GM23338 (cell line): Measurements from ENCODE around the gene INPP4B. TPM values are rescaled to one million over a fixed set of nuclear protein-coding genes. Genes with fewer than 3 reads are reported as not detected.

Source experiments
- ATAC-seq: fragments of 200-7000 bp; cut with Tn5 transposase; 3 replicates; pipeline ENCODE4 v1.9.1; 2020
- DNase-seq: peaks from one replicate; pipeline ENCODE4 v3.0.0-alpha.2; 2015; ENCODE audit warnings: low spot score
- H2AFZ ChIP-seq: fragments of 200-600 bp; sonication (generic); 2 replicates; pipeline ENCODE4 v1.8.0; 2016; ENCODE audit warnings: antibody characterized with exemption, mild to moderate bottlenecking, moderate library complexity
- H3F3A ChIP-seq: fragments of 200-600 bp; sonication (generic); replicated peaks from 2 replicates; pipeline ENCODE4 v1.8.0; 2017; ENCODE audit warnings: antibody characterized with exemption, mixed run types, low read depth
- H3K27ac ChIP-seq: fragments of 200-600 bp; sonication (generic); 2 replicates; pipeline ENCODE4 v1.6.1; 2016; ENCODE audit warnings: low read depth
- H3K27me3 ChIP-seq: fragments of 200-600 bp; sonication (generic); 2 replicates; pipeline ENCODE4 v1.8.0; 2016; ENCODE audit warnings: mild to moderate bottlenecking, mixed run types, moderate library complexity; ENCODE audit not compliant: insufficient read depth
- H3K36me3 ChIP-seq: fragments of 200-600 bp; sonication (generic); 2 replicates; pipeline ENCODE4 v1.8.0; 2016; ENCODE audit warnings: mild to moderate bottlenecking; ENCODE audit not compliant: insufficient read depth
- H3K4me1 ChIP-seq: fragments of 200-600 bp; sonication (generic); 2 replicates; pipeline ENCODE4 v1.8.0; 2016; ENCODE audit warnings: mild to moderate bottlenecking, moderate library complexity; ENCODE audit not compliant: insufficient read depth
- H3K4me2 ChIP-seq: fragments of 200-600 bp; sonication (generic); 2 replicates; pipeline ENCODE4 v1.7.1; 2017; ENCODE audit warnings: mixed run types
- H3K4me3 ChIP-seq: fragments of 200-600 bp; sonication (generic); 2 replicates; pipeline ENCODE4 v1.6.1; 2016; ENCODE audit warnings: mixed run types
- H3K79me2 ChIP-seq: fragments of 200-600 bp; sonication (generic); replicated peaks from 2 replicates; pipeline ENCODE4 v1.8.0; 2017; ENCODE audit warnings: mild to moderate bottlenecking; ENCODE audit not compliant: insufficient read depth
- H3K9me2 ChIP-seq: fragments of 200-600 bp; sonication (generic); 2 replicates; pipeline ENCODE4 v1.8.0; 2017; ENCODE audit not compliant: insufficient read depth
- H4K20me1 ChIP-seq: fragments of 200-600 bp; sonication (generic); replicated peaks from 2 replicates; pipeline ENCODE4 v1.8.0; 2017; ENCODE audit warnings: mild to moderate bottlenecking; ENCODE audit not compliant: insufficient read depth
- H3K27ac Mint-ChIP-seq: 2 replicates; pipeline ENCODE4 v1.8.0; 2020; ENCODE audit warnings: inconsistent platforms, mild to moderate bottlenecking, moderate library complexity, mixed read lengths
- H3K27me3 Mint-ChIP-seq: 3 replicates; pipeline ENCODE4 v1.8.0; 2022; ENCODE audit warnings: low read depth, mild to moderate bottlenecking, moderate library complexity, mixed read lengths, inconsistent platforms; ENCODE audit not compliant: insufficient read depth, poor library complexity
- H3K36me3 Mint-ChIP-seq: 3 replicates; pipeline ENCODE4 v1.8.0; 2021; ENCODE audit warnings: low read depth, mild to moderate bottlenecking, inconsistent platforms, moderate library complexity, mixed read lengths
- H3K4me1 Mint-ChIP-seq: 3 replicates; pipeline ENCODE4 v1.8.0; 2020; ENCODE audit warnings: mild to moderate bottlenecking, inconsistent platforms, mixed read lengths
- H3K4me3 Mint-ChIP-seq: 3 replicates; pipeline ENCODE4 v1.8.0; 2021; ENCODE audit warnings: moderate library complexity, mild to moderate bottlenecking, inconsistent platforms, mixed read lengths
- H3K9me3 Mint-ChIP-seq: 3 replicates; pipeline ENCODE4 v1.8.0; 2020; ENCODE audit warnings: moderate library complexity, mild to moderate bottlenecking, inconsistent platforms, mixed read lengths
- CREB1 ChIP-seq: fragments of 250-450 bp; sonication (Bioruptor Pico); IDR thresholded peaks from 2 replicates; pipeline ENCODE4 v1.5.0; 2020; ENCODE audit warnings: low read depth, mild to moderate bottlenecking, moderate library complexity
- CTCF ChIP-seq, 2 experiments: fragments of 200-600 bp in 1 of 2; sonication (generic) in 1 of 2; conservative IDR thresholded peaks; 2 replicates each; pipeline versions ENCODE4 v1.5.1 to v1.6.1; 2016 to 2017; ENCODE audit warnings: antibody characterized with exemption in 2 of 2, low read depth in 2 of 2, mild to moderate bottlenecking in 2 of 2, moderate library complexity in 1 of 2
- ETS1 ChIP-seq: IDR thresholded peaks from 2 replicates; pipeline ENCODE4 v1.6.1; 2016; ENCODE audit warnings: antibody characterized with exemption
- EZH2 ChIP-seq: fragments of 200-600 bp; sonication (generic); IDR thresholded peaks from one replicate; pipeline ENCODE4 v1.8.0; 2017; ENCODE audit warnings: antibody characterized with exemption, mild to moderate bottlenecking, low read depth; ENCODE audit not compliant: unreplicated experiment
- EZH2phosphoT487 ChIP-seq: fragments of 200-600 bp; sonication (generic); IDR thresholded peaks from one replicate; pipeline ENCODE4 v1.8.1; 2018; ENCODE audit warnings: antibody characterized with exemption; ENCODE audit not compliant: unreplicated experiment
- JUNB ChIP-seq: IDR thresholded peaks from one replicate; pipeline ENCODE4 v1.6.1; 2016; ENCODE audit warnings: antibody characterized with exemption; ENCODE audit not compliant: unreplicated experiment
- NANOG ChIP-seq: IDR thresholded peaks from 2 replicates; pipeline ENCODE4 v1.6.1; 2016; ENCODE audit warnings: antibody characterized with exemption, borderline replicate concordance
- POLR2AphosphoS5 ChIP-seq: IDR thresholded peaks from 2 replicates; pipeline ENCODE4 v1.6.1; 2016; ENCODE audit warnings: antibody characterized with exemption, low read depth
- REST ChIP-seq: IDR thresholded peaks from one replicate; pipeline ENCODE4 v1.6.1; 2018; ENCODE audit warnings: antibody characterized with exemption; ENCODE audit not compliant: unreplicated experiment
- STAT1 ChIP-seq: IDR thresholded peaks from one replicate; pipeline ENCODE4 v1.6.1; 2016; ENCODE audit warnings: antibody characterized with exemption; ENCODE audit not compliant: unreplicated experiment
- ZNF114 ChIP-seq: fragments of 250-450 bp; sonication (Bioruptor Pico); IDR thresholded peaks from 2 replicates; pipeline ENCODE4 v1.5.0; 2020; ENCODE audit warnings: mild to moderate bottlenecking, moderate library complexity
- ZNF331 ChIP-seq: fragments of 250-450 bp; sonication (Bioruptor Pico); IDR thresholded peaks from 2 replicates; pipeline ENCODE4 v1.5.0; 2020; ENCODE audit warnings: low read depth, mild to moderate bottlenecking, moderate library complexity
- ZNF462 ChIP-seq: fragments of 250-450 bp; sonication (Bioruptor Pico); IDR thresholded peaks from 2 replicates; pipeline ENCODE4 v1.5.0; 2020; ENCODE audit warnings: mild to moderate bottlenecking, moderate library complexity
- polyA plus RNA-seq: library from polyadenylated mRNA; unstranded; fragments of >200 nt; fragmentation: Nextera tagmentation; extraction: Ambion mirVana; gene quantifications from 2 replicates; pipeline ENCODE4 v1.2.1, GENCODE V29; 2016
- total RNA-seq: library from RNA; depleted of rRNA; stranded (reverse); fragments of >200 nt; shearing (Covaris generic); gene quantifications from 2 replicates; pipeline ENCODE4 v1.2.3, GENCODE V29; 2014

INPP4B gene
- total and polyA plus RNA-seq, 2 experiments from 2014 or later: 0.11 to 0.14 TPM

GRCh38 chr4:142156256-142156655 lies 689.8 kb downstream of the INPP4B start:
- Histone ChIP-seq H3K27me3 (no peaks in the 10 kb centered on the region), H3F3A (no peaks in the 10 kb centered on the region), H3K79me2 (no peaks in the 10 kb centered on the region), H3K4me1 (no peaks in the 10 kb centered on the region), H2AFZ (no peak overlapping the region), H3K36me3 (no peaks in the 10 kb centered on the region), H3K4me3 (no peak overlapping the region), H3K4me2 (no peak overlapping the region), H4K20me1 (no peaks in the 10 kb centered on the region), H3K27ac (no peak overlapping the region), H3K9me2 (no peaks in the 10 kb centered on the region)
- no peak for TF ChIP-seq POLR2AphosphoS5
- TF ChIP-seq EZH2: no peak
- no peak for TF ChIP-seq CREB1 (CRISPR knock-in tag)
- no peak for TF ChIP-seq ZNF331 (CRISPR knock-in tag)
- TF ChIP-seq ETS1: no peak
- no peak for TF ChIP-seq JUNB
- TF ChIP-seq NANOG: no peak
- no peak for TF ChIP-seq ZNF114
- TF ChIP-seq CTCF (conservative IDR thresholded peaks at IDR 0.05; ENCODE audit: low read depth in 2 of 2): no peak
- no peak for TF ChIP-seq REST
- no peak for TF ChIP-seq ZNF462 (CRISPR knock-in tag)
- no peak for TF ChIP-seq STAT1
- TF ChIP-seq EZH2phosphoT487: no peak
- H3K27ac Mint-ChIP-seq: no peak overlapping the region
- no peaks in the 10 kb centered on the region for H3K4me1 Mint-ChIP-seq
- H3K4me3 Mint-ChIP-seq: no peak overlapping the region
- no peaks in the 10 kb centered on the region for H3K27me3 Mint-ChIP-seq
- H3K9me3 Mint-ChIP-seq: no peaks in the 10 kb centered on the region
- DNase-seq (no peak), ATAC-seq (no peak)
- H3K36me3 Mint-ChIP-seq: no peaks in the 10 kb centered on the region
